HK-2 (cell line): ENCODE results near the gene PAX7.
A peak's percentile ranks its signal among the peaks of the same experiment; 100 is the strongest.

Experiments used
- DNase-seq: peaks from one replicate; pipeline ENCODE4 v3.0.0-alpha.2; 2018; ENCODE audit not compliant: unreplicated experiment

Gene PAX7

DNA sequence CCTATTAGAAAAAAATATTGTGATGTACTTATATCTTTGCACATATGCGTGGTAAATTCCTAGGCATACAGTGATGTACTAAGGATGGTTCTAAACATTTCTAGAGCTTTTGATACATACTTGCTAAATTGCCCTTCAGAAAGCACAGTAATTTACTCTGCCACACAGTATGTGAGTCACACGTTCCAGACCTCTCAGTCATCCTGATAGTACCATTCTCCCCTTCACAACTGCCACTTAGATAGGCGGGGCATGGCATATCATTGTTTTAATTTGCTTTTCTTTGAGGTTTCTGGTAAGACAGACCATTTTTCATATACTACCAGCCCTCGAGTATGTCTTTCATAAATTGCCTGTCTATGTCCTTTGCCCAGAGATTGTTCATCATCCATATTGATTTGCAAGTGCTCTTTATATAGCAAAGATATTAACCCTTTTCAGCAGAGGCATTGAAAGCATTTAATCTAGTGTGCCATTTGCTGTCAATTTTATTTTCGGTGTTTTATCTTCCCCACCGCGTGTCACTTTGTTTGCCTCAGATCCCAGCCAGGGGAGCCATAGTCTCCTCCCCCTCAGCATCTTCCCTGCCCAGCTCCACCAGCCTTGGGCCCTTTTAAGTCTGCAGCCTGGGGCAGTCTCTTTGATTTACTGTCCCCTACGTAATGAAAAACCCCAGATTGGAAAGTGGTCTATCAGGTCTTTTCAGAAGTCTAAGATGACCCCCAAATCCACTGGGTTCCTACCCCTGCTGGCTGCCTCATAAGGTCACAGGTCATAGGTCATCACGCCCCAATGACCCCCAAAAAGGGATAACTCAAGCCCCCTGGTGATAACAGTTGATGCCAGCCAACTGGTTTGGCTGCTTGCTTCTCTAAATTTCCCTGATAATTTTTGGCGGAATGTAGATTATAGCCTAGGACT, 11.8 kb upstream of the PAX7 start:
- no peak for DNase-seq

- no peak for DNase-seq
Observed at GRCh38 chr1:18619467-18619835, 11.2 kb upstream of the PAX7 start.

GRCh38 chr1:18628511-18628910, 2.1 kb upstream of the PAX7 start:
- DNase-seq, result no peak

DNA sequence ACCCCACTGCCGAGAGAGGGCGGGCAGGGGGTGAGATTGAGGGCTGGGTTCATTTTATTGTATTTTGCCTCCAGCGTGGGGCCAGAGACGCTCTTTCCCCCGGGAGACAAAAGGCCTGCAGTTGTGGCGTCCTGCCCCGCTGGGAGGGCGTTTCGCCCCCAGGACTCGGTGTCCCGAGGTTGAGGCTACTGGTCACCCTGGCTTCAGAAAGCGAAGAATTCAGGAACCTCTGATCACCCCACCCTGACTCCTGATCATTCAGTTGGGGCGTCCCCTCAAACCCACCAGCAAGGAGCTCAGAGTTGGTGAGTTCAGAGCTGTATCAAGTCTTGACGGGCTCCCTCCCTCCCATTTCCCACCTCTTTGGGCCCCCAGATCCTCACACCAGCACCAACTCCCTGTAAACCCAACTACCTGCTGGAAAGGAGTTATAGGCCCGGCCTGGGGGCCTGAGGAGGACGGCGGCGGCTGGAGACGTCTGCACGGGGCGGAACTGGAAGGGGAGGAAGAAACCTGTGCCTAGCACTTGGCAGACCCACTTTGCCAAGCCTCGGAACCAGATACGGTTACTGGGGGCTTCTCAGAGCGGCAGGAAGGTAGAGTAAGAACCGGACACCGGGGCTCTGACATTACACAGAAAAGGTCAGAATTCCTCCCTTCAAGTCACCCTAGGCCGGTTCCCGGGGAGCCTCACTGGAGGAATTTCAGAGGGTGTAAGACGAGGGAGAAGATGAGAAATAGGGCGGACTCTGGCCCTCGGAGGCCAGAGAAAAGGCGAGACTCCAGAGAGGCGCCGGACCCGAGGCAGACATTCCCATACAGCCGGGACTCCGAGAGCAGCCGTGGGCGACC, 761 bp upstream of the PAX7 start:
- no peak for DNase-seq

GRCh38 chr1:18631496-18632217, 1.0 kb downstream of the PAX7 start:
- no peak for DNase-seq

DNA sequence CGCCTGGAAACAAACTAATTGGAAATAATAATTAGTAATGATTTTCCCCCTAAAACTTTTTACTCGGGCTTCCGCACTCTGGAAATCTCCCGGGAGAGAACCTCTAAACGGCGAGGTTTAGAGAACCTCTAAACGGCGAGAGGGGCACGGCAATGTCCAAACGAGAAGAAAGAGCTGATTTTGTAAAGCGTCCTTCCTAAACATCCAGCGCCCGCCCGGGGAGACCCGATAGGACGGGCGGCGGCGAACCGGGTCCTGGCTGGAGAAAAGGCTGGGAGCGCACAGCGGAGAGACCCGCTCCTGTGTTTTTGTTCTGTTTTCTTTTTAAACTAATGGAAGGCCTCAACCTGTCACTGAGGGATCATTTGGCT, 1.6 kb downstream of the PAX7 start:
- DNase-seq, result no peak

DNA sequence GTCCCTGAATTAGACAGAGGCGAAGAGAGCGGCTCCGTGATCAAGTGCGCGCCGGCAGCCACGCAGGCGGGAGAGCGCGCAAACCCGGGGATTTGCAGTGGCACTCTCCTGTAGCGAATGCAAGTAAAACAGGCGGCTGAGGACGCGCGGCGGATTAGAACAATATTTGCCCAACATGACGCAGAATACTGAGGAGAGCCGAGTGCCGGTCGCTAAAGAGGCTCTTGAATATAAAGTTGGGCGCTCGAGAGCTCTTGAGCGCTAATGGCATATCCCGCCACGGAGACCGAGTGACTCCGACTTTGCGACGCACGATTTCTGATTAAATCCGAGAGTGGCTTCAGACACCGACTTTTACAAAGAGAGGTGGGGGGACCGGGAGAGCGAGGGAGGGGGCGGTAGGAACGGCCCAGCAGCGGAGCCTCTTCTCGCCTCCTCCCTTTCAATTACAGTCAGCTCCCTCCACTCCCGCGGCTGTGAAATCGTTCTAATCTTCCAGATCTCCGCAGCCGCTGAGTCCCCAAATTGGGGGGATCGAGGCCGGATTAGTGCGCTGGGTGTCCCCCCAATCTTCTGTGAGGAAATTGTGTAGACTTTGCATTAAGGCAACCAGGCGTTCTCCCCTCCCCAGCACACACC, 2.3 kb downstream of the PAX7 start:
- no peak for DNase-seq

GRCh38 chr1:18633422-18634155, 2.9 kb downstream of the PAX7 start:
- DNase-seq, result no peak

- no peak for DNase-seq
Observed at GRCh38 chr1:18634276-18634675, 3.6 kb downstream of the PAX7 start.

- no peak for DNase-seq
Observed at GRCh38 chr1:18635070-18635577, 4.5 kb downstream of the PAX7 start.

DNA sequence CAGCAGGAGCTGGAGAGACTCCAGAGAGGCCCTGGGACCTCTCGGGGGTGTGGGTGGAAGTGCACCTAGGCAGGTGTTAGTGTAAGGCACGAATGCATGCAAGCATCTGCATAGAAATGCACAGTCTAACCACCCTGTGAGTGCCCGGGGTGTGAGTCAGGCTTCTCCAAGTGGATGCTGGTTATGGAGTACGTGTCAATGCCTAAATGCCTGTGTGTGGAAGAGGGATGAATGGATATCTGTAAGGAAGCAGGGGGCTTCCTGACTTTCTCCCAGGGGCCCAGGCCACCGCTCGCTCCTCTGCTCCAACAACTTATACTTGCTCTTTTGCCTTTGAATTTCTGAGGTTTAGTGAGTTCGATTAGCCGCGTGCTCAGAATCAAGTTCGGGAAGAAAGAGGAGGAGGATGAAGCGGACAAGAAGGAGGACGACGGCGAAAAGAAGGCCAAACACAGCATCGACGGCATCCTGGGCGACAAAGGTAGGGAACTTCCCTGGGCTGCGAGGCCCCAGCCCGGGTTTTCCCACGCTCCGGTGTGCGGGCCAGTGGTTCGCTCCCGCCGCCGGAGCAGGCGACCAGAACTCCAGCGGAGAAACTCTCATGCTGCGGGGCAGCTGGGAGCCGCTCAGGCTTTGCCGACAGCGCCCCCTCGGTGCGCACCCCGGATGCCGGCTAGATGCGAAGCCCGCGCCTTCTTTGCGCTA, 5.4 kb downstream of the PAX7 start:
- DNase-seq, result peak; percentile 7

- no peak for DNase-seq
Observed at GRCh38 chr1:18636596-18637508, 6.2 kb downstream of the PAX7 start.

- no peak for DNase-seq
Observed at GRCh38 chr1:18637511-18637960, 6.9 kb downstream of the PAX7 start.

- DNase-seq, result no peak
Observed at GRCh38 chr1:18637962-18638834, 7.6 kb downstream of the PAX7 start.

GRCh38 chr1:18638835-18639364, 8.3 kb downstream of the PAX7 start:
- DNase-seq, result no peak

DNA sequence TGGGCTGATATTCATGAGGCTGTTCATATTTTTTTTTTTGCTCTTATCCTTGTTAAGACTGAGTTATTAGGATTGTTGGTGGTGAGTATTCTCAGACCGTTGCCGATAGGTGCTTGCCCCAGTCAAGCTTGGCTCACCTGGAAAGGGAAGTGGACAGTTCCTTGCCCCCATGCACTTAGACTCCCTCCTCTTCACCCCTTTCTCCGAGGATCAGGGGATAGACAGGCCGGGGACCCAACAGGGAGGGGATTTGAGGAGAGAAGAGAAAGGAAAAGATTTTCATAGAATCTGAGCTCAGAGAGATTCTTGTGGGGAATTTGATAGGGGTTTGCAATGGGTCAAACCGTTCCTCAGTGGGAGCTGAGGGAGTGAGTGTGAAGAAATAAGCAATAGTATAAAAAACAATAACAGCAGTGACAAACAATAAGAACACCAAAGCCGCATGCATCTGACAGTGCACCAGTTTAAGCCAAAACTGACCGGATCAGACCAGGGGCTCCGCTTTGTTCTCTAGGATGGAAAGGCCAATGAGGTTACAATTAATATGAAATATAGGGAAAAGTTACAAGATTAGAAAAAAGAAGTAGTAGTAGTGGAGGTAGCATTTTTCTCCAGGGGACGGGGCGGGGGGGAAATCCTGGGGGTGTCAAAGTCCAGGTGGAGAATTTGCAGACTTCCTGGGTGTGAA, 8.9 kb downstream of the PAX7 start:
- DNase-seq, result no peak
